Activated T-cell treated with anti-CD3 and anti-CD28 coated beads, Interleukin-2, amount 50 U/mL, for 24 hours (primary cell): ENCODE data around the gene KCNH1.

ENCODE experiments used
- DNase-seq: peaks from one replicate; pipeline ENCODE4 v3.0.0-alpha.2; 2020
- H3K27ac Mint-ChIP-seq: 2 replicates; pipeline ENCODE4 v1.8.0; 2020; ENCODE audit warnings: mild to moderate bottlenecking, mixed read lengths
- H3K27me3 Mint-ChIP-seq: 2 replicates; pipeline ENCODE4 v1.8.0; 2020; ENCODE audit warnings: mixed read lengths
- H3K36me3 Mint-ChIP-seq: 2 replicates; pipeline ENCODE4 v1.8.0; 2020; ENCODE audit warnings: low read depth, mixed read lengths
- H3K4me1 Mint-ChIP-seq: 2 replicates; pipeline ENCODE4 v1.8.0; 2020; ENCODE audit warnings: low read depth, mixed read lengths
- H3K4me3 Mint-ChIP-seq: 2 replicates; pipeline ENCODE4 v1.8.0; 2020; ENCODE audit warnings: mild to moderate bottlenecking, moderate library complexity, mixed read lengths
- H3K9me3 Mint-ChIP-seq: 2 replicates; pipeline ENCODE4 v1.8.0; 2020; ENCODE audit warnings: mixed read lengths

Gene KCNH1, protein sequence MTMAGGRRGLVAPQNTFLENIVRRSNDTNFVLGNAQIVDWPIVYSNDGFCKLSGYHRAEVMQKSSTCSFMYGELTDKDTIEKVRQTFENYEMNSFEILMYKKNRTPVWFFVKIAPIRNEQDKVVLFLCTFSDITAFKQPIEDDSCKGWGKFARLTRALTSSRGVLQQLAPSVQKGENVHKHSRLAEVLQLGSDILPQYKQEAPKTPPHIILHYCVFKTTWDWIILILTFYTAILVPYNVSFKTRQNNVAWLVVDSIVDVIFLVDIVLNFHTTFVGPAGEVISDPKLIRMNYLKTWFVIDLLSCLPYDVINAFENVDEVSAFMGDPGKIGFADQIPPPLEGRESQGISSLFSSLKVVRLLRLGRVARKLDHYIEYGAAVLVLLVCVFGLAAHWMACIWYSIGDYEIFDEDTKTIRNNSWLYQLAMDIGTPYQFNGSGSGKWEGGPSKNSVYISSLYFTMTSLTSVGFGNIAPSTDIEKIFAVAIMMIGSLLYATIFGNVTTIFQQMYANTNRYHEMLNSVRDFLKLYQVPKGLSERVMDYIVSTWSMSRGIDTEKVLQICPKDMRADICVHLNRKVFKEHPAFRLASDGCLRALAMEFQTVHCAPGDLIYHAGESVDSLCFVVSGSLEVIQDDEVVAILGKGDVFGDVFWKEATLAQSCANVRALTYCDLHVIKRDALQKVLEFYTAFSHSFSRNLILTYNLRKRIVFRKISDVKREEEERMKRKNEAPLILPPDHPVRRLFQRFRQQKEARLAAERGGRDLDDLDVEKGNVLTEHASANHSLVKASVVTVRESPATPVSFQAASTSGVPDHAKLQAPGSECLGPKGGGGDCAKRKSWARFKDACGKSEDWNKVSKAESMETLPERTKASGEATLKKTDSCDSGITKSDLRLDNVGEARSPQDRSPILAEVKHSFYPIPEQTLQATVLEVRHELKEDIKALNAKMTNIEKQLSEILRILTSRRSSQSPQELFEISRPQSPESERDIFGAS

DNA sequence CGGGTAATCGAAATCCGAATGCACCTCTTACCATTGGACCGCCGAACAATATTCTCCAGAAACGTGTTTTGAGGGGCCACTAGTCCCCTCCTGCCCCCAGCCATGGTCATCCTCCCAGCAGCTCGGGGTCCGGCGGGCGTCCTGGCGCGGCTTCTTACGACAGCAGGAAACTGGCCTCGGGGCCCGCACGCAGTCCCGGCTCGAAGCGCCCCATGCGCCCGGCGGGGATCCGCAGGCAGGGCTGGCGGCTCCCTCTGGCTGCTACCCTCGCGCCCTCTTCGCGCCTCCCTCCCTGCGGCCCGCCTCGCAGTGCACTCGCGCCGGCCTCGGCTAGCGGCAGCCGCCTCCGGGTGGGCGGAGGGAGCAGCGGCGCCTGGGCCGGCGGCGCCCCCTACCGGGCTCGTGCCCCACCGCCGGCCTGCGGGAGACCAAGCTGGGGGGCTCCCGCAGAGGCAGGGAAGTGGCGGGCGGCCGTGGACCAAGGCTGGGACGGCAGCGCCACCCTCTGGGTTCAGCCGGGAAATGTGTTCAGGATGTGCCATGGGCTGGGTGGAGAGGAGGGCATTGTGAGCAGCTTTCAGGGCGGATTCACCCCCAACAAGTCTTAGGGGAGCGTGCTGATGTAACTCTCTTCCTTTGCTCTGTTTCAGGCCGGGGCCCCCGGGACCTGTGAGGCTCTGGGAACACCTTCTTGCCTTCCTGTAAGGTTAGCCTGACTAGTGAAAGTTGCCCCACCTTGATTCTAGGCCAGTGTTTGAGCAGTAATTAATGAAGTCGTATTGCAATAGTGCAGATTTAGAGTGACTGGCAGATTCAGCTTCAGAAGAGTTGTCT, at the start of gene KCNH1:
KCNH1 (minus strand) TSS at position 313 of the 834 bp plus-strand sequence; CDS start at position 110, 203 bp downstream.
- Mint-ChIP-seq H3K4me1 (peaks cover 14% of the 10 kb centered on the region), H3K27me3 (peaks cover 63% of the 10 kb centered on the region), H3K4me3 (peak within 1 kb of the TSS; percentile 67), H3K9me3 (no peaks in the 10 kb centered on the region), H3K36me3 (no peaks in the 10 kb centered on the region), H3K27ac (no peak within 1 kb of the TSS)
- peak; percentile 88 for DNase-seq

DNA sequence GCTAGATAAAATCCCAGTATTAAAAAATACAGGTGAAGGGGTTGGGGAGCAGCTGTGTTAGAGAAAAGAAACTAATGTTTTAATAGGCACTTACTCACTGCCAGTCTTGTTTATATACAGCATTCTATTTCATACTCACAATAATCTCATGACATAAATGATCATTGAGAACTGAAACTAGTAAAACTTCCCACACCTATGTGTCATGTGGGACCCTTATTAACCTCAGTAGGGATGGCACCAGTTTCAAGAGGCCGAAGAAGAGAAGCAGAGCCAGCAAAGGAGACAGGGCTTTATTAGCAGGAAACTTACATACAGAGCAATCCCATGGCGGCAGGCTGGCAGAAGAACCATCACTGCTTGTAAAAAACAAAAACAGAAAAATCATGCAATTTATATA, 48.8 kb upstream of the KCNH1 start:
- H3K9me3 Mint-ChIP-seq = no peaks in the 10 kb centered on the region
- H3K36me3 Mint-ChIP-seq = no peaks in the 10 kb centered on the region
- H3K4me1 Mint-ChIP-seq = no peaks in the 10 kb centered on the region
- no peak overlapping the region for H3K4me3 Mint-ChIP-seq
- no peak for DNase-seq
- H3K27ac Mint-ChIP-seq = no peak overlapping the region
- H3K27me3 Mint-ChIP-seq = peaks cover 18% of the 10 kb centered on the region

DNA sequence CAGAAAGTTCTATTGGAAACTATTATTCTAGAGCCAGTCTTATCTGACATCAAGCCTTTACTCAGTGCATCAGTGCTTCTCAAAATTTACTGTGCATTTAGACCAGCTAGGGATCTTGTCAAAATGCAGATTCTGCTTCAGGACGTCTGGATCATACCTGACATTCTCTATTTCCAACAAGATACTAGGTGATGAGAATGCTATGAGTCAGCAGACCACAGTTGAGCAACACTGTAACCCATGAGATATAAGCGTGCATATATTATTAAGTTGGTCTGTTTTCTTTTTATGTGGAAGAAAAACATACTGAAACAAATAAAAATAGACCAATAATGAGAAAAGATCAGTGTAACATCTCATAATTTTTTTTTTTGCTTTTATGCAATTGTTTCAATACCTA, 40.4 kb upstream of the KCNH1 start:
- H3K4me1 Mint-ChIP-seq = no peaks in the 10 kb centered on the region
- H3K4me3 Mint-ChIP-seq = no peak overlapping the region
- no peak overlapping the region for H3K27ac Mint-ChIP-seq
- H3K36me3 Mint-ChIP-seq = no peaks in the 10 kb centered on the region
- H3K27me3 Mint-ChIP-seq = peaks cover 9% of the 10 kb centered on the region
- no peak for DNase-seq
- peaks cover 21% of the 10 kb centered on the region for H3K9me3 Mint-ChIP-seq

DNA sequence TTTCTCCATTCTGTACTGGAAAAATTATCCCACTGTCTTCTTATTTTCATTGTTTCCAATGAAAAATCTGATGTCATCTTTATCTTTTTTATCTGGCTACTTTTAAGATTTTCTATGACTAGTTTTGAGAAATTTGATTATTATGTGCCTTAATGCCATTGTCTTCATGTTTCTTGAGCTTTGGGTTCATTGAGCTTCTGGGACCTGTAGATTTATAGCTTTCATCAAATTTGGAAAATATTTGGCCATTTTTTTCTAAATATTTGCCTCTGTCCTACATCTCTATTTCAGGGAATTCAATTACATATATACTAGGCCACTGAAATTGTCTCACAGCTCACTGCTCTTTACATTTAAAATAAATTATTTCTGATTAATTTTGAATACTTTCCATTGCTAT, 38.7 kb upstream of the KCNH1 start:
- no peaks in the 10 kb centered on the region for H3K27me3 Mint-ChIP-seq
- H3K36me3 Mint-ChIP-seq = no peaks in the 10 kb centered on the region
- H3K4me1 Mint-ChIP-seq = no peaks in the 10 kb centered on the region
- no peak overlapping the region for H3K27ac Mint-ChIP-seq
- DNase-seq = no peak
- no peak overlapping the region for H3K4me3 Mint-ChIP-seq
- H3K9me3 Mint-ChIP-seq = peaks cover 29% of the 10 kb centered on the region

DNA sequence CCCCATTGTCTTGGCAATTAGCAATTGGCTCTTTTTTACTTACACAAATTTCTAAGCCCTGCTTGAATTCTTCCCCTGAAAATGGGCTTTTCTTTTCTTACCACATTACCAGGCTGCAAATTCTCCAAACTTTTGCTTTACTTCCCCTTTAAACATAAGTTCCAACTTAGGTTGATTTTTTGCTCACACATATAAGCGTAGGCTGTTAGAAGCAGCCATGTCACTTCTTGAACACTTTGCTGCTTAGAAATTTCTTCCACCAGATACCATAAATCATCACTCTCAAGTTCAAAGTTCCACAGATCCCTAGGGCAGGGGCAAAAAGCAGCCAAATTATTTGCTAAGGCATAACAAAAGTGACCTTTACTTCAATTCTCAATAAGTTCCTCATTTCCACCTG, 35.4 kb upstream of the KCNH1 start:
- DNase-seq = no peak
- Mint-ChIP-seq H3K27me3 (peaks cover 16% of the 10 kb centered on the region), H3K4me3 (no peak overlapping the region), H3K36me3 (no peaks in the 10 kb centered on the region), H3K9me3 (peaks cover 29% of the 10 kb centered on the region), H3K27ac (no peak overlapping the region), H3K4me1 (no peaks in the 10 kb centered on the region)

DNA sequence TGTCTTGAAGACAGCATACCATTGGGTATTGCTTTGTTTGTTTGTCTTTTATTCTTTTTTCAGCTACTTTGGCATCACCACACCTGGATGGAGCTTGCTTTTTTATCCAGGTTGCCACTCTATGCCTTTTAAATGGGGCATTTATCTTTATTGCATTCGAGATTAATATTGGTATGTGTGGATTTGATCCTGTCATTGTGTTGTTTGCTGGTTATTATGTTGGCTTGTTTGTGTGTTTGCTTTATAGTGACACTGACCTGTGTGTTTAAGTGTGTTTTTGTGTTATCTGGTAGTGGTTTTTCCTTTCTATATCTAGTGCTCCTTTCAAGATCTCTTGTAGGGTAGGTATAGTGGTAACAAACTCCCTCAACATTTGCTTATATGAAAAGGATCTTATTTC, 24.9 kb upstream of the KCNH1 start:
- Mint-ChIP-seq H3K4me3 (no peak overlapping the region), H3K9me3 (peaks cover 19% of the 10 kb centered on the region), H3K27ac (no peak overlapping the region), H3K36me3 (no peaks in the 10 kb centered on the region), H3K27me3 (peaks cover 1% of the 10 kb centered on the region), H3K4me1 (no peaks in the 10 kb centered on the region)
- DNase-seq = no peak

DNA sequence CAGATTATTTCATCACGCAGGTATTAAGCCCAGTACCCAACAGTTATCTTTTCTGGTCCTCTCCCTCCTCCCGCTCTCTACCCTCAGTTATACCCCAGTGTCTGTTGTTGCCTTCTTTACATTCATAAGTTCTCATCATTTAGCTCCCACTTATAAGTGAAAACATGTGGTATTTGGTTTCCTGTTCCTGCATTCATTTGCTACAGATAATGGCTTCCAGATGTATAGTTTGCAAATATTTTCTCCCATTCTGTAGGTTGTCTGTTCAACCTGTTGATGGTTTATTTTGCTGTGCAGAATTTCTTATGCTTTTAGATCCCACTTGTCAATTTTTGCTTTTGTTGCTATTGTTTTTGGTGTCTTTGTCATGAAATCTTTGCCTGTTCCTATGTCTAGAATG, 21.1 kb upstream of the KCNH1 start:
- H3K27ac Mint-ChIP-seq = no peak overlapping the region
- H3K4me3 Mint-ChIP-seq = no peak overlapping the region
- no peak for DNase-seq
- peaks cover under 1% of the 10 kb centered on the region for H3K27me3 Mint-ChIP-seq
- no peaks in the 10 kb centered on the region for H3K36me3 Mint-ChIP-seq
- peaks cover 19% of the 10 kb centered on the region for H3K9me3 Mint-ChIP-seq
- H3K4me1 Mint-ChIP-seq = no peaks in the 10 kb centered on the region

DNA sequence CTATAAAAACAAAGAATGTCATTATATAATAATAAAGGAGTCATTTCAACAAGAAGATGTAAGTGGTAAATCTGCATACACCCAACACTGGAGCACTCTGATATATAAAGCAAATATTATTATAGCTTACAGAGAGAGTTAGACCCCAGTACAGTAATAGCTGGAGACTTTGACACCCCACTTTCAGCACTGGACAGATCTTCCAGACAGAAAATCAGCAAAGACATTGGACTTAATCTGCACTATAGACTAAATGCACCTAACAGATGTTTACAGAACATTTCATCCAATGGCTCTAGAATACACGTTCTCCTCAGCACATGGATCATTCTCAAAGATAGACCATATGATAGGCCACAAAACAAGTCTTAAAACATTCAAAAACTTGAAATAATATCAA, 20.0 kb upstream of the KCNH1 start:
- Mint-ChIP-seq H3K9me3 (peaks cover 15% of the 10 kb centered on the region), H3K36me3 (no peaks in the 10 kb centered on the region), H3K4me3 (no peak overlapping the region), H3K27ac (no peak overlapping the region), H3K27me3 (peaks cover 3% of the 10 kb centered on the region), H3K4me1 (no peaks in the 10 kb centered on the region)
- no peak for DNase-seq

DNA sequence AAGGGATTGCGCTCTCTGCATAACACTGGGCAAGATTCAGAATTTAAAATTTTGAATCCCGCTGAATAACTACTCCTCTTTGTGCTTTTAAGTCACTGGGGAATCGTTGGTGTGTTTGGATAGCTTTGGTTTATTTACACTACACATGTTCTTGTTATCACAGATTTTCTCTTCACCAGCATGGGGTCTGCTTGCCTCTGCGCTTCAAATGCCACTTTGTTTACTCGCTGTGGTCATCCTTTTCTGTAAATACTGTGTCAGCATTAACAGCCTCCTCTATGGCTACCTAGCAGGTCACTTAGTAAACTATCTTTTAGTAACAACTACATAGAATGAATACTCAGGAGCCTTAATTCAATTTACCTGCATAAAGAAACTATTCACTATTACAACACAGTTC, 14.4 kb upstream of the KCNH1 start:
- no peaks in the 10 kb centered on the region for H3K4me1 Mint-ChIP-seq
- no peak overlapping the region for H3K4me3 Mint-ChIP-seq
- no peaks in the 10 kb centered on the region for H3K9me3 Mint-ChIP-seq
- no peaks in the 10 kb centered on the region for H3K36me3 Mint-ChIP-seq
- no peak overlapping the region for H3K27ac Mint-ChIP-seq
- H3K27me3 Mint-ChIP-seq = peaks cover 16% of the 10 kb centered on the region
- DNase-seq = no peak

DNA sequence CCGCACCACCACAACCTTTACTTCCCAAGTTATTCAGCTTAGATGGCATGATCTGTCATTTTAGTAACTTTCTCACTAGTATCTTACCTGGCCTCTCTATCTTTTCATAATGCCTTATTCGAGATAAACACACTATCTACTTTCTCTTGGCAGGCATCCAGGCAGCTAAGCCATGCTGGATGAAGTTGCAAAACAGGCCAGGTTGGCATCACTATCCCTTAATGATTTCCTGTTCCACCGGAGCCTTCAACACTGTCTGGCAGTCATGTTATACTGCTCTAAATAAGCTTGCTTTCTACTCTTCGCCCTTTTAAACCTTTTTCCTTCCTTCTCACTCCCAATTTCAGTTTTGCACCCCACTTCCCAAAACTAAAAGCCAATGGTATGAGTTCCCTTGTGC, 12.0 kb upstream of the KCNH1 start:
- no peaks in the 10 kb centered on the region for H3K9me3 Mint-ChIP-seq
- H3K36me3 Mint-ChIP-seq = no peaks in the 10 kb centered on the region
- no peak overlapping the region for H3K4me3 Mint-ChIP-seq
- peaks cover 30% of the 10 kb centered on the region for H3K27me3 Mint-ChIP-seq
- no peaks in the 10 kb centered on the region for H3K4me1 Mint-ChIP-seq
- H3K27ac Mint-ChIP-seq = no peak overlapping the region
- no peak for DNase-seq

DNA sequence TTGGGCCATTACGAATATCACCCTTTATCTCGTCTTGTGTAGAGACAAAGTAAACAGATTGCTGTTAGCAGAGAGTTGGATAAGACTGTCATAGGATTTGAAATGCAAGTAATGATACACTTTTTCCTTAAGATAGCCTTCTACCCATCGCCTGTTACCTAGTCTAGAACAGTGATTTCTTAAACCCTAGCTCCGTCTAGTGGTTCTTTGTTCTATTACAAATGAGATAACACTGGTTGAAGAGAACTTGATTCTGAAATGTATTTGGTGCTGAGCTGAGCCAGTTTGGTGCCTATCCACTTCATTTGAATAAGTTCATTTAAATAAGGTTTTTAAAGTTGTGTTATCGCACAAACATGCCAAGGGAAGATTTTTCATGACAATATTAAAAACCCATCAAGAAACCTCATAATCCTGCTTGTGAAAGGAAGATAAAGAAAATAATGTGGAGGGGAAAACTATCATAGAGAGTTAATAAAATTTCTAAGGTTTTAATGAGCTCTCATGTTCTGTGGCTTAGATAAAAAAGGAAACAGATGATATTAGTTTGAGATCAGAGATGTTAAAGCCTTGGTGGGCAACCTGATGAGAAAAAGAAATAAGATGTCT, 1.5 kb upstream of the KCNH1 start:
- H3K27me3 Mint-ChIP-seq = peaks cover 71% of the 10 kb centered on the region

DNA sequence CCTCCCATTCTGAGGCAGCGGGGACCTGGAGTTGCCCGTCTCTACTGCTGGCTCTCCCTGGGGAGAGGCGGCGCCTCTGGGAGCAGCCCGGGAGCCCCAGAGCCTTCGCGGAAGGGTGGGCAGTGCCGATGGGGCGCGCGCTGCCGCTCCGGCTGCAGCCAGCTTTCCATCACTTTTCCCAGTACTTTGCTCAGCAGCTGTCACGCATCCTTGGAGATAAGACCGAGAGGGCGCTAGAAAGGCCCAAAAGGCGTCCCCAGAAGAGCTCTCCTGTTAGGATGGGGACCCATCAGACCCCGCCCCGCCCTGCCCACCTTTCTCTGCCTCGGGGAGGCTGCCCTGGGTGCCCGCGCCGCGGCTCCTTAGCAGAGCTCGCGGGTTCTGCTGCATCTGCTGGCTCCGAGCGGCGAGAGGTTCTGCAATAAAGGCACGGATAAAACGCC, 534 bp downstream of the KCNH1 start:
- H3K9me3 Mint-ChIP-seq = no peaks in the 10 kb centered on the region
- no peak for DNase-seq
- peaks cover 14% of the 10 kb centered on the region for H3K4me1 Mint-ChIP-seq
- peak overlapping the region; percentile 67 for H3K4me3 Mint-ChIP-seq
- no peak overlapping the region for H3K27ac Mint-ChIP-seq
- H3K27me3 Mint-ChIP-seq = peaks cover 57% of the 10 kb centered on the region
- no peaks in the 10 kb centered on the region for H3K36me3 Mint-ChIP-seq

More for the DNA sequence above, 1.5 kb upstream of the KCNH1 start:
- DNase-seq = no peak
- no peak overlapping the region for H3K27ac Mint-ChIP-seq
- no peak overlapping the region for H3K4me3 Mint-ChIP-seq
- H3K36me3 Mint-ChIP-seq = no peaks in the 10 kb centered on the region
- no peaks in the 10 kb centered on the region for H3K9me3 Mint-ChIP-seq
- peaks cover 14% of the 10 kb centered on the region for H3K4me1 Mint-ChIP-seq

DNA sequence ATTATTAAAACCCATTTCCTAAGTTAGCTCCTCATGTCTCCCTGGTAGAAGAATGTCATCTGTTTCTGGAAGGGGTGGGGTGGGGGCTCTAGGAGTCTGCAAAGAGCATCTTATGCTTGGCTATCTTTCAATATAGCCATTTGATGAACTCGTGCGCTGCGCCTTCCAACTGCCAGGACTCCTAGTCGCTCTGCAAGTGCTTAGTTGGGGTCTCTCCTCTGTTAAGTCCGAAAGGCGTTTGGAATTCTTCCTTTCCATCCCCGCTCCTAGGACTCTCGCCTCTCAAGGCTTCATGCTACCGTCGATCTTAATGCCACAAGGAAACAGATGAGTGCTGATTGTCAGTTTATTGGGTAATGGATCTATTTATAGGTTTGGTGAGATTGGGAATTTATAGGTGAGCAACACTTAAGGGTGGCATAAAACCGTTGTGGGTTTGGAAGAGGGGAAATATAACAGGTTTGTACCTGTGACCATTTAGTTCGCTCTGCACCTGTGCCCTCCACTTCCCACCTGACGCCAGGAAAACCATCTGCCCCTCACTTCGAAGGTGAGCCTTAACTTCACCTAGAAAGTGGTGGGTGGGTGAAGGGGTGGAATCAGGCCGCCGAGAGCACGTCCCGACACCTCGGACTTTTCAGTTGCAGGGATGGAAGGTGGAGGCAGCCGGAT, 1.1 kb downstream of the KCNH1 start:
- Mint-ChIP-seq H3K27me3 (peaks cover 55% of the 10 kb centered on the region), H3K4me3 (no peak overlapping the region), H3K36me3 (no peaks in the 10 kb centered on the region), H3K27ac (no peak overlapping the region), H3K9me3 (no peaks in the 10 kb centered on the region), H3K4me1 (peaks cover 14% of the 10 kb centered on the region)
- DNase-seq = no peak
